Measurements from ENCODE around the gene JSRP1. TPM values are rescaled to one million over a fixed set of nuclear protein-coding genes. Genes with fewer than 3 reads are reported as not detected.

JSRP1 gene
- total and polyA plus RNA-seq, 2 experiments from 2014 or later, result 2.4 to 3.1 TPM

DNA sequence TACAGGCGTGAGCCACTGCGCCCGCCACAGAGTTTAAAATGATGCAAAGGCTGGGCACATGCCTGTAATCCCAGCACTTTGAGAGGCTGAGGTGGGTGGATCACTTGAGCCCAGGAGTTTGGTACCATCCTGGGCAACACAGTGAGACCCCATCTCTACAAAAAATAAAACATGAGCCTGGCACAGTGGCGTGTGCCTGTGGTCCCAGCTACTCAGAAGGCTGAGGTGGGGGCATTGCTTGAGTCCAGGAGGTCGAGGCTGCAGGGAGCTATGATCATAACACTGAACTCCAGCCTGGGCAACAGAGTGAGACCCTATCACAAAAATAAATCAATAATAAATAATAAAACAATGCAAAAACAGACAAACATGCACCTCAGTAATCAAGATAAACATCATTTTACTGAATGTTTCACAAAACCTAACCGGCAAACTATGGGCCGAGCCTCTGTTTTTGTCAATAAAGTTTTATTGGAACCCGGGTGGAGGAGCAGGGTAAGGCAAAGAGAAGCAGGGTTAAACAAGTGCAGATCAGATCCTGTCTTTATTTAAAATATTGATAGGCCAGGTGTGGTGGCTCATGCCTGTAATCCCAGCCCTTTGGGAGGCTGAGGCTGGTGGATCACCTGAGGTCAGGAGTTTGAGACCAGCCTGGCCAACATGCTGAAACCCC, 27.8 kb upstream of the JSRP1 start:
- Mint-ChIP-seq H3K36me3 (ENCODE audit: low read depth) (no peaks in the 10 kb centered on the region; the same call in 2 of the 3 replicates), H3K27ac (no peak overlapping the region), H3K4me1 (peaks cover 6% of the 10 kb centered on the region), H3K9me3 (peaks cover under 1% of the 10 kb centered on the region; the same call in 1 of the 3 replicates), H3K4me3 (no peak overlapping the region), H3K27me3 (ENCODE audit: insufficient read depth, low read depth, poor library complexity) (peaks cover 28% of the 10 kb centered on the region)
- no peak overlapping the region for H3K4me2 ChIP-seq
- TF ChIP-seq, protein P1, sequence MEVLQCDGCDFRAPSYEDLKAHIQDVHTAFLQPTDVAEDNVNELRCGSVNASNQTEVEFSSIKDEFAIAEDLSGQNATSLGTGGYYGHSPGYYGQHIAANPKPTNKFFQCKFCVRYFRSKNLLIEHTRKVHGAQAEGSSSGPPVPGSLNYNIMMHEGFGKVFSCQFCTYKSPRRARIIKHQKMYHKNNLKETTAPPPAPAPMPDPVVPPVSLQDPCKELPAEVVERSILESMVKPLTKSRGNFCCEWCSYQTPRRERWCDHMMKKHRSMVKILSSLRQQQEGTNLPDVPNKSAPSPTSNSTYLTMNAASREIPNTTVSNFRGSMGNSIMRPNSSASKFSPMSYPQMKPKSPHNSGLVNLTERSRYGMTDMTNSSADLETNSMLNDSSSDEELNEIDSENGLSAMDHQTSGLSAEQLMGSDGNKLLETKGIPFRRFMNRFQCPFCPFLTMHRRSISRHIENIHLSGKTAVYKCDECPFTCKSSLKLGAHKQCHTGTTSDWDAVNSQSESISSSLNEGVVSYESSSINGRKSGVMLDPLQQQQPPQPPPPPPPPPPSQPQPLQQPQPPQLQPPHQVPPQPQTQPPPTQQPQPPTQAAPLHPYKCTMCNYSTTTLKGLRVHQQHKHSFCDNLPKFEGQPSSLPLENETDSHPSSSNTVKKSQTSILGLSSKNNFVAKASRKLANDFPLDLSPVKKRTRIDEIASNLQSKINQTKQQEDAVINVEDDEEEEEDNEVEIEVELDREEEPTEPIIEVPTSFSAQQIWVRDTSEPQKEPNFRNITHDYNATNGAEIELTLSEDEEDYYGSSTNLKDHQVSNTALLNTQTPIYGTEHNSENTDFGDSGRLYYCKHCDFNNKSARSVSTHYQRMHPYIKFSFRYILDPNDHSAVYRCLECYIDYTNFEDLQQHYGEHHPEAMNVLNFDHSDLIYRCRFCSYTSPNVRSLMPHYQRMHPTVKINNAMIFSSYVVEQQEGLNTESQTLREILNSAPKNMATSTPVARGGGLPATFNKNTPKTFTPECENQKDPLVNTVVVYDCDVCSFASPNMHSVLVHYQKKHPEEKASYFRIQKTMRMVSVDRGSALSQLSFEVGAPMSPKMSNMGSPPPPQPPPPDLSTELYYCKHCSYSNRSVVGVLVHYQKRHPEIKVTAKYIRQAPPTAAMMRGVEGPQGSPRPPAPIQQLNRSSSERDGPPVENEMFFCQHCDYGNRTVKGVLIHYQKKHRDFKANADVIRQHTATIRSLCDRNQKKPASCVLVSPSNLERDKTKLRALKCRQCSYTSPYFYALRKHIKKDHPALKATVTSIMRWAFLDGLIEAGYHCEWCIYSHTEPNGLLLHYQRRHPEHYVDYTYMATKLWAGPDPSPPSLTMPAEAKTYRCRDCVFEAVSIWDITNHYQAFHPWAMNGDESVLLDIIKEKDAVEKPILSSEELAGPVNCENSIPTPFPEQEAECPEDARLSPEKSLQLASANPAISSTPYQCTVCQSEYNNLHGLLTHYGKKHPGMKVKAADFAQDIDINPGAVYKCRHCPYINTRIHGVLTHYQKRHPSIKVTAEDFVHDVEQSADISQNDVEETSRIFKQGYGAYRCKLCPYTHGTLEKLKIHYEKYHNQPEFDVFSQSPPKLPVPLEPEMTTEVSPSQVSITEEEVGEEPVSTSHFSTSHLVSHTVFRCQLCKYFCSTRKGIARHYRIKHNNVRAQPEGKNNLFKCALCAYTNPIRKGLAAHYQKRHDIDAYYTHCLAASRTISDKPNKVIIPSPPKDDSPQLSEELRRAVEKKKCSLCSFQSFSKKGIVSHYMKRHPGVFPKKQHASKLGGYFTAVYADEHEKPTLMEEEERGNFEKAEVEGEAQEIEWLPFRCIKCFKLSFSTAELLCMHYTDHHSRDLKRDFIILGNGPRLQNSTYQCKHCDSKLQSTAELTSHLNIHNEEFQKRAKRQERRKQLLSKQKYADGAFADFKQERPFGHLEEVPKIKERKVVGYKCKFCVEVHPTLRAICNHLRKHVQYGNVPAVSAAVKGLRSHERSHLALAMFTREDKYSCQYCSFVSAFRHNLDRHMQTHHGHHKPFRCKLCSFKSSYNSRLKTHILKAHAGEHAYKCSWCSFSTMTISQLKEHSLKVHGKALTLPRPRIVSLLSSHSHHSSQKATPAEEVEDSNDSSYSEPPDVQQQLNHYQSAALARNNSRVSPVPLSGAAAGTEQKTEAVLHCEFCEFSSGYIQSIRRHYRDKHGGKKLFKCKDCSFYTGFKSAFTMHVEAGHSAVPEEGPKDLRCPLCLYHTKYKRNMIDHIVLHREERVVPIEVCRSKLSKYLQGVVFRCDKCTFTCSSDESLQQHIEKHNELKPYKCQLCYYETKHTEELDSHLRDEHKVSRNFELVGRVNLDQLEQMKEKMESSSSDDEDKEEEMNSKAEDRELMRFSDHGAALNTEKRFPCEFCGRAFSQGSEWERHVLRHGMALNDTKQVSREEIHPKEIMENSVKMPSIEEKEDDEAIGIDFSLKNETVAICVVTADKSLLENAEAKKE (CRISPR knock-in tag; IDR thresholded peaks at IDR 0.05), result no peak
- no peak for TF ChIP-seq ZNF331 (CRISPR knock-in tag; IDR thresholded peaks at IDR 0.05; ENCODE audit: low read depth)
- TF ChIP-seq, protein P2, sequence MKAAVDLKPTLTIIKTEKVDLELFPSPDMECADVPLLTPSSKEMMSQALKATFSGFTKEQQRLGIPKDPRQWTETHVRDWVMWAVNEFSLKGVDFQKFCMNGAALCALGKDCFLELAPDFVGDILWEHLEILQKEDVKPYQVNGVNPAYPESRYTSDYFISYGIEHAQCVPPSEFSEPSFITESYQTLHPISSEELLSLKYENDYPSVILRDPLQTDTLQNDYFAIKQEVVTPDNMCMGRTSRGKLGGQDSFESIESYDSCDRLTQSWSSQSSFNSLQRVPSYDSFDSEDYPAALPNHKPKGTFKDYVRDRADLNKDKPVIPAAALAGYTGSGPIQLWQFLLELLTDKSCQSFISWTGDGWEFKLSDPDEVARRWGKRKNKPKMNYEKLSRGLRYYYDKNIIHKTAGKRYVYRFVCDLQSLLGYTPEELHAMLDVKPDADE (IDR thresholded peaks at IDR 0.05), result no peak
- TF ChIP-seq STAT1 (IDR thresholded peaks at IDR 0.05; ENCODE audit: unreplicated experiment), result no peak
- TF ChIP-seq, protein P3, sequence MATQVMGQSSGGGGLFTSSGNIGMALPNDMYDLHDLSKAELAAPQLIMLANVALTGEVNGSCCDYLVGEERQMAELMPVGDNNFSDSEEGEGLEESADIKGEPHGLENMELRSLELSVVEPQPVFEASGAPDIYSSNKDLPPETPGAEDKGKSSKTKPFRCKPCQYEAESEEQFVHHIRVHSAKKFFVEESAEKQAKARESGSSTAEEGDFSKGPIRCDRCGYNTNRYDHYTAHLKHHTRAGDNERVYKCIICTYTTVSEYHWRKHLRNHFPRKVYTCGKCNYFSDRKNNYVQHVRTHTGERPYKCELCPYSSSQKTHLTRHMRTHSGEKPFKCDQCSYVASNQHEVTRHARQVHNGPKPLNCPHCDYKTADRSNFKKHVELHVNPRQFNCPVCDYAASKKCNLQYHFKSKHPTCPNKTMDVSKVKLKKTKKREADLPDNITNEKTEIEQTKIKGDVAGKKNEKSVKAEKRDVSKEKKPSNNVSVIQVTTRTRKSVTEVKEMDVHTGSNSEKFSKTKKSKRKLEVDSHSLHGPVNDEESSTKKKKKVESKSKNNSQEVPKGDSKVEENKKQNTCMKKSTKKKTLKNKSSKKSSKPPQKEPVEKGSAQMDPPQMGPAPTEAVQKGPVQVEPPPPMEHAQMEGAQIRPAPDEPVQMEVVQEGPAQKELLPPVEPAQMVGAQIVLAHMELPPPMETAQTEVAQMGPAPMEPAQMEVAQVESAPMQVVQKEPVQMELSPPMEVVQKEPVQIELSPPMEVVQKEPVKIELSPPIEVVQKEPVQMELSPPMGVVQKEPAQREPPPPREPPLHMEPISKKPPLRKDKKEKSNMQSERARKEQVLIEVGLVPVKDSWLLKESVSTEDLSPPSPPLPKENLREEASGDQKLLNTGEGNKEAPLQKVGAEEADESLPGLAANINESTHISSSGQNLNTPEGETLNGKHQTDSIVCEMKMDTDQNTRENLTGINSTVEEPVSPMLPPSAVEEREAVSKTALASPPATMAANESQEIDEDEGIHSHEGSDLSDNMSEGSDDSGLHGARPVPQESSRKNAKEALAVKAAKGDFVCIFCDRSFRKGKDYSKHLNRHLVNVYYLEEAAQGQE (IDR thresholded peaks at IDR 0.05; ENCODE audit: unreplicated experiment), result no peak
- TF ChIP-seq JUNB (IDR thresholded peaks at IDR 0.05; ENCODE audit: unreplicated experiment), result no peak
- TF ChIP-seq ZNF114 (CRISPR knock-in tag; IDR thresholded peaks at IDR 0.05), result no peak
- no peak for TF ChIP-seq POLR2AphosphoS5 (IDR thresholded peaks at IDR 0.05; ENCODE audit: low read depth)
- TF ChIP-seq EZH2phosphoT487 (IDR thresholded peaks at IDR 0.05; ENCODE audit: unreplicated experiment), result no peak
- no peak for TF ChIP-seq EZH2 (IDR thresholded peaks at IDR 0.05; ENCODE audit: low read depth, unreplicated experiment)
- no peak for TF ChIP-seq CREB1 (CRISPR knock-in tag; IDR thresholded peaks at IDR 0.05; ENCODE audit: low read depth)
- TF ChIP-seq, protein P4, sequence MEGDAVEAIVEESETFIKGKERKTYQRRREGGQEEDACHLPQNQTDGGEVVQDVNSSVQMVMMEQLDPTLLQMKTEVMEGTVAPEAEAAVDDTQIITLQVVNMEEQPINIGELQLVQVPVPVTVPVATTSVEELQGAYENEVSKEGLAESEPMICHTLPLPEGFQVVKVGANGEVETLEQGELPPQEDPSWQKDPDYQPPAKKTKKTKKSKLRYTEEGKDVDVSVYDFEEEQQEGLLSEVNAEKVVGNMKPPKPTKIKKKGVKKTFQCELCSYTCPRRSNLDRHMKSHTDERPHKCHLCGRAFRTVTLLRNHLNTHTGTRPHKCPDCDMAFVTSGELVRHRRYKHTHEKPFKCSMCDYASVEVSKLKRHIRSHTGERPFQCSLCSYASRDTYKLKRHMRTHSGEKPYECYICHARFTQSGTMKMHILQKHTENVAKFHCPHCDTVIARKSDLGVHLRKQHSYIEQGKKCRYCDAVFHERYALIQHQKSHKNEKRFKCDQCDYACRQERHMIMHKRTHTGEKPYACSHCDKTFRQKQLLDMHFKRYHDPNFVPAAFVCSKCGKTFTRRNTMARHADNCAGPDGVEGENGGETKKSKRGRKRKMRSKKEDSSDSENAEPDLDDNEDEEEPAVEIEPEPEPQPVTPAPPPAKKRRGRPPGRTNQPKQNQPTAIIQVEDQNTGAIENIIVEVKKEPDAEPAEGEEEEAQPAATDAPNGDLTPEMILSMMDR (conservative IDR thresholded peaks at IDR 0.05; ENCODE audit: low read depth in 2 of 2), result no peak
- TF ChIP-seq NANOG (IDR thresholded peaks at IDR 0.05; ENCODE audit: borderline replicate concordance), result no peak
- no peak overlapping the region for H2AFZ ChIP-seq
- H3K4me3 ChIP-seq, result no peak overlapping the region
- H3K36me3 ChIP-seq (ENCODE audit: insufficient read depth), result no peaks in the 10 kb centered on the region
- no peak overlapping the region for H3K27ac ChIP-seq (ENCODE audit: low read depth)
- no peak for ATAC-seq
- no peaks in the 10 kb centered on the region for H3K79me2 ChIP-seq (replicated peaks; ENCODE audit: insufficient read depth)
- 0 out of 2 replicates have a peak, but pooled peaks cover 2% of the 10 kb centered on the region for H3F3A ChIP-seq (replicated peaks; ENCODE audit: low read depth)
- H3K9me2 ChIP-seq (ENCODE audit: insufficient read depth), result no peaks in the 10 kb centered on the region
- no peaks in the 10 kb centered on the region for H4K20me1 ChIP-seq (replicated peaks; ENCODE audit: insufficient read depth)
- peaks cover 39% of the 10 kb centered on the region for H3K27me3 ChIP-seq (ENCODE audit: insufficient read depth)
- no peak for DNase-seq (ENCODE audit: low spot score)
- H3K4me1 ChIP-seq (ENCODE audit: insufficient read depth), result no peaks in the 10 kb centered on the region

All from GM23338 (cell line).